ENCODE results near the gene PUM2. TPM values are rescaled to one million over a fixed set of nuclear protein-coding genes. Genes with fewer than 3 reads are reported as not detected.

The PUM2 gene
- total RNA-seq, 1 experiment from 2014 or later = 24.9 TPM

DNA sequence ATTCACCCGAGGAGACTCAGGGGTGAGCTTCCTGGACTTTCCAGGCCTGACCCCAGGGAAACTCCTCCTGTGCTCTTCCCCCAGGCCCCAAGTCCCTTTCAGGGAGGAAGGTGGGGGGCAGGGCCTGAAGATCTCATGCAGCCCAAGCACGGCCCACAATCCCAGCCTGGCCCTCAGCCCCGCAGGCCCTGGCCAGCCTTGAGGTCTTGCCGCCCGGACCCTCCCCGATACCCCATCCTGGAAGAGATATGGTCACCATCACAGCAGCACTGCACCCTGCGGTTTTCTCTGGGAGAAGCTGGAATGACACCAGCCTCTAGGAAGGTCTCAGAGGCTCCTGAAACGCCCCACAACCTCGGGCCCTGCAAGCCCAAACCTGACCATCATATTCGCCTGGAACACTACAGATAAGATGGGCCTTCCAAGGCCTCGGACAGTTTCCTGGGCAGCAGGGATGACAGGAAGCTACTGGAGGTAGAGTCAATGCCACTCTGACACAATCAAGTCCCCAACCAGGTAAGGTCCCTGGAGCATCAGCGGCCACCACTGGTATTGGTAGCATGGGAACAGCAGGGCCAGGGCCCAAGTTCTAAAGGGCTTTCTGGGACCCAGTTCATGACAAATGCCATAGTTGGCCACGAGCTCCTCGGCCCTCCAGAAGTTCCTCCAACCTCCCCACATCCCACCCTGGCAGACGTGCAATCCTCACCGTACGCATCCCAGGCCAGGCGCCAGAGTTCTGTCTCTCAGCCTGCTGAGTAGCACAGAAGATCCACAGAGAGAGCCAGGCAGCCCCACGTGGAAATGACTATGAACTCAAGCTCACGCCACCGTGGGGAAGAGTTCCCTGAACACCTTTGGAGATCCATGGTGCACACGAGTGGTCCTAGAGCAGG is 134.3 kb downstream of the PUM2 start:
- no peak for DNase-seq (ENCODE audit: low read depth)

DNA sequence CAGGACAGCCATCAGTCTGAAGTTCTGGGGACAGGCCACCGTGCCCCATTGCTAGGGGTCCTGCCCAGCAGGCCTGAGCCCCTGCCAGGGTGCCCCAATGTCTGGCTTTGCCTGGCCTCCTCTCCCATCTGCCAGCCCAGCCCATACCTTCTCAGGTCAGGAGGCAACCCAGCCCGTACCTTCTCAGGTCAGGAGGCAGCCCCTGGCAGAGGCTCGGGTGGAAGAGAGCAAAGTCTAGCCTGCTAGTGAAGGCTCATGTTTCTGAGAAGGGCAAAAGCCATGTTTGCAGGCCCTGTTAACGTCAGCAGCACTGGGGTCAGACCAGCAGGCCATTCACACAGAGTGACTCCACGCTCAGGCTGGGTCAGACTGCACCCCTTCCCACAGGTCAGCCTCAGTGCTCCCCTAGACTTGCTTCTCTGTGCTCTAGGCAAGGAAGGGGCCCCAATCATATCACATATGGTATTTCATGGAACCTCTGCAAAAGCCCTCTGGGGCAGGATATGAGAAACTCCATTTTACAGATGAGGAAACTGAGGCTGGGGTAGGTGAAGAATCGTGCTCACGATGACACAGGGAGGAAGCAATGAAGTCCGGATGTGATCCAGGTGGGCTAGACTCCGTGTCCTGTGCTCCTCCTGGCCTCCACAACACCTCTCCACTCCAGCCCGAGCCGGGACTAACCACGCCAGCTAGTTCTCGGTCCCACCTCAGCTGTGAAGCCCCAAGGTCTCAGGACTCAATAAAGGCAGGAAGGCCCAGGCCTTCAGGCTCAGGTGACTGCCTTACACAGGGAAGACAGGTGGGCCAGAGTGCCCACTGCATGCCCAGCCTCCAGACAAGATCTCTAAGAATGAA is 135.2 kb downstream of the PUM2 start:
- no peak for DNase-seq (ENCODE audit: low read depth)

DNA sequence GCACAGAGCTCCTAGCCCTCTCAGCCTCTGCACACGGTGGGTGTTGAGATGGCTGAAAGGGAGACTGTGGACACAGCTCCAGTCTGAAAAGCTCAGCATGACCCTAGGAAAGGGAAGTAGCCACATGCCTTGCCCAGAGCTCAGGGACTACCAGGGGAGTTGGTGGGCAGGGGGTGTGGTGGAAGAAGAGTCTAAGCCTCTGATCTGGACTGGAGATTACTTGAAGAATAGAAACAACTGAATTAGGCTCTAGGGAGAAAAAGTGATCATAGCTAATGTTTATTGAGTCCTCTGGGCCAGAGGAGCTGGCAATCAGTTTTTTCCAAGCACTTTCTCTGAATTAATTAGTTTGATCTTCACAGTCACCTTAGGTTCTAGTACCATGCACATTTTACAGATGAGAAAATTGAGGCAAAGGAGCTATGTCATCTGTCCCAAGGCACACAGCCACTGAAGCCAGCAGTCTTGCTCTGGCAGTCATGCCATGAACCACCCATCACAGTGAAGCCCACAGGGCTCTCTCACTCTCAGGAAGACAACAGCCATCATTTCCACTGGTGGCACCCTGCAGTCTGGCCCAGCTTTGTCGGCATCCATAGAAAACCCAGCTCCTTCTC is 136.0 kb downstream of the PUM2 start:
- no peak for DNase-seq (ENCODE audit: low read depth)

DNA sequence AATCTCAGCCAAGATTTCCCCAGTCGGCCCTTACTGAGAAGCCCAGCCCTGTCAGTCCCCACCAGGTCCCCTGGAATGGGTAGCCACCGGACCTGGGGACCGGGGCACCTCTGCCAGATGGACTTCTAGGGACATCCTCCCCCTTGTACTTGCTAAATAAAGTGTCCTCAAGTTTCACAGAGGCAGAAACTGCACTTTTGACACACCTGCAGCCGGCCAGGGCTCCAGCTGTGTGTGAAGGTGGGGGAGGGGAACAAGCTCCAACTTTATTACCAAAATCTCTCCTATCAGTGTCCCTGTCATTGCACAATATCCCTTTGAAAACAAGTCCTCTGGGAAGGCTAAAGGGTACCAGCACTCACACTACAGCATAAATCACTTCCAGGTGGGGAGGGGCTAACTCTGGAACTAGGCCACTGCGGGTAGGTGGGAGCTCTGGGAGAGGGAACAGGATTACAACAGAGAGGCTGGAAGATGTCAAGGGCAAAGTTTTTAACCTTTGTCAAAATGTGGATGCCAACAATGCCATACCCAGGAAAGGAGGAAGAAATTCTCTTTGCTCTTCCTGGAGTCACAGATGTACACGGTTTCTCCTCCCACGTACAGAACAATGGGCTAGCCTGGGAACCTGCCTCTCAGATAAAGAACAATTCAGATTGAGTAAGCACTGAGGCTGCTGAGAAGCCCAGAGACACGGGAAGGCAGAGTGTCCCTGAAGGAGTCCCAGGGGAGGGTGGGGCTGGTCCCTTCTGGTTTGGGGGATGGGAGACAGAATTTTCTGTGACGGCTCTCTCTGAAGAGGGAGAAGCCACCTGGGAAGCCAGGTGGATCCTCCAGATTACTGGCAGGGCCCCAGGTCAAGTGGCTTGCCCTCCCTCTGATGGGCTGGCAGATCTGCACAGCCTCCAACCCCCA is 136.7 kb downstream of the PUM2 start:
- no peak for DNase-seq (ENCODE audit: low read depth)

DNA sequence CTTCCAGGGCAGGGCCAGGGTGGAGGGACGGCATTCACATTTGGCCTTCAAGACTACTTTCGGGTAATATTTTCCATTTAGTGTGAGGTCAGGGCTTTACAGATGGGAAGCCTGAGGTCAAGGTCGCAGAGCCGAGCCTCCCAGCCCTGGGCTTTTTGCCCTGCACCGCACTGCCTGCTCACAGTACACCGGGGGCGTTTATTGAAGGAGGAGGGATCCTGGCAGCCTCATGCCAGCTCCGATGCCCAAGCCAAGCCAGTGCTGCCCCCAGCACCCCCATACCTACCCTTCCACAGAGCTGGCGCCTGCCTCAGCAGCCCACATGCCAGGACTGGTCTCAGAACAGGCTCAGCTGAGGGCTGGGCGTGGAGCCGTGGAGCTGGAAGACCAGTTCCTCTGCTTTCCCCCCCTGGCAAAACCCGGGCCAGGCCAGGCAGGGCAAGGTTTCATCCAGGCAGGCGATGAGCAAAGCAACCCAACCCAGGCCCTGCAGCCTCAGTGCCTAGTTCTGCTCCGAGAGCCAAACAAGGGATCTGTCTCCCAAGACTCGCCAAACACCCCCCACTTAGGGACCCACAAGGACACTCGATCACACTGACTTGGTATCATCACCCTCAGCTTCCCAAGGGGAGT is 137.7 kb downstream of the PUM2 start:
- DNase-seq (ENCODE audit: low read depth) = no peak

DNA sequence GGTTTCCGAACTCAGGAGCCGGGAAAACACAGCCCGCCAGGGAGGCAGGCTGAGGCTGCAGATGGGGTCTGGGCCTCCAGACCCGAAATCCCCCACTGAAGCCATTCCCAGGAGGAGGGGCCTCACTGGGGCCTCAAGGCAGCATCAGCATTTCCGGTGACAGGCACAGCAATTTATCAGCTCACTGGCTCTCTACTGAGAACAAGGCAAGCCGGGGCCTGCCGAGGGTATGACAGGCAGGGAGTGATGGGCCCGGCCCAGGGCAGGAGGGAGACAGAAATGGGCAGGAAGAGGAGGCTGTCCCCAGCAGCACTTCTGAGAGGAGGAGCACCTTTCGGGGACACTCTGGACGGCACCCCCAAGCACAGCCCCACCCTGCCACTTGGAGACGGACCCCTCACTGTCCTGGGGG is 138.2 kb downstream of the PUM2 start:
- no peak for DNase-seq (ENCODE audit: low read depth)

DNA sequence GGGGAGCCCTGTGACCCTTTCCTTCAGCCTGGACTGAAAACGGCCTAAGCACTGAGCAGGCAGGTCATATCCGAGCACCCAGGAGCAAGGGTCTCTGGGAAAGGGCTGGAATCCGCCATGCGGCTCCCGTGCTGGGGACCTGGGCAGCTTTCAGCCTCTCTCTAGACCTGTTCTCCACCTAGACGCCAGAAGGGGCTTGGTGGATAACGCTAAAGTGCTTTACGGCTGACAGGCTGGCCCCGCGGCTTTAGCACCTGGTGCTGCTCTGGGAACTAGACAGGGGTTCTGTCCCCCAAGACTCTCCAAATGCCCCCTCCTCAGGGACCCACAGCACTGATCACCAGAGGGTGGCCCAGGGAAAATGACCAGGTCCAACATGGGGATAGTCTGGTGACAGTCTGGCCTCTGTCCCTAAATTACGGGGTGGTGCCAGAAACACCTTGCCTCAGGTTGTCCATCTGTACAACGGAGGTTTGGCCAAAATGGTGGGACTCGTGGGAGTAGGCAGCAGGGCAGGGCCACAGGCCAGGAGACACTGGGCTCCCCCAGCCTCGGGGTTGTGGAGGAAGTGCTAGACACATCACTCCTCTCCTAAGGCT is 138.7 kb downstream of the PUM2 start:
- DNase-seq (ENCODE audit: low read depth) = no peak

DNA sequence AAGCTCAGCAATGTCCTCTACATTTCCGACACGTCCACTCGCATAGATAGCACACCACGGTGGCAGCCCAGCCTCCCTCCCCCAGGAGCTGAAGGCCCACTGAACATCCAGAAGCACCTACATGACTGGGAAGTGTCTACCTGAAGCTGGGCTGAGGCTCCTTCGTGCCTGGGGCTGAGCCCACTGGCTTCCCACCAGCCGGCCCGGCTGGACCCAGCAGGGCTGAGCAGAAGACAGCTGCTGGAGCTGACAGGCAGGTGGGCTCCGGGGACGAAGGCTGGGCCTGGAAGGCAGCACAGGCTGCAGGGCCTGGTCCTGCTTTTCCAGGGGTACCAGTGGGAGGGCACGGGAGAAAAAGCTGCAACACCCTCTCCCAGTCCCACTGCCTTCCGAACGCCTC is 139.2 kb downstream of the PUM2 start:
- no peak for DNase-seq (ENCODE audit: low read depth)

DNA sequence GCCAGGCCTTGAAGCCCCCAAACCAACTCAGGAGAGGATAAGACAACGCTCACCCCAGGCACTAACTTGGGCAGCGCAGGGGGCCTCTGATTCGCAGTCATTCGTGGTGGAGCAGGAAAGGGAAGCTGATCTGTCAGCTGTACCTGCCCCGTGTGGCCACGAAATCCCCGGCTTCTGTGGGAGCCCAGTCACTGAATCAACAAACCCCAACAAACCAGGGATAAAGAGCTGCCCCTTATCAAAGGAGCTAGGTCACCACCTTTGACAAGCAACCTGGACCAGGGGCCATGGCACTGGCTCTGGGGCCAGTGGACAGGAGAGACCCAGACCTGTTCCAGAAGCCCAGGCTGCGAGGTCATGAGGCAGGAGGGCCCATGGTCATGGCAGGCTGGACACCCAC is 140.2 kb downstream of the PUM2 start:
- no peak for DNase-seq (ENCODE audit: low read depth)

DNA sequence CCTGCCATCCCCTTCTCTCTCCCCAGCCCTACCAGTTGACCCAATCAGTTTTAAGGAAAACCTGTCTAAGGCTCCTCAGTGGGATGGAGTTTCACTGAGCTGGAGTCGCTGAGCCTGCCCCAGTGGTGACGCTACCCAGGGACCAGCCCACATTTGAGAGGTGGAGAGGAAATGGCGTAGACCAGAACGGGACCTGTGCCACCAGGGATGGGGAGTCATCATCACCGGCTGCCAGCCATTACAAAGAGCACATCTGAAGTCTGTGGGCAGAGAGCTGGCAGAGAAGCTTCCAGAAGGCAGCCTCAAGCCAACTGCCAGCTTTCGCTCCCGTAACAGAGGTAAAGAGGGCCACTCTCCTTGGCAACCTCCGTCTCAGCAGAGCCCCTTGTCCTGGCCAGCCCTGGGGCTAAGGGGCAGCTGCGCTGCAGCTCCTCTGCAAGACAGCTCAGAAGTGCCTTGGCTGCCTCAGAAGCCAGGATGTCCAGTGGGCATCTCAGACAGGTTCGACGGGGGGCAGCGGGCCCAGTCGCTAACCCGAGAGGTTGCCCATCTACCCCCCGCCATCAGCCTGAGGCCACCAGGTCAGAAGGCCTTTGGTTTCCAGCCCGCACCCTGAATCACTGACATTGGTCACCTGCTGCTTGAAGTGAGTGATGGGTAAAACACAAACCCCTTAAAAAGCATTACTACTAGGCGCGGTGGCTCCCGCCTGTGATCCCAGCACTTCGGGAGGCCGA is 141.1 kb downstream of the PUM2 start:
- DNase-seq (ENCODE audit: low read depth) = no peak

DNA sequence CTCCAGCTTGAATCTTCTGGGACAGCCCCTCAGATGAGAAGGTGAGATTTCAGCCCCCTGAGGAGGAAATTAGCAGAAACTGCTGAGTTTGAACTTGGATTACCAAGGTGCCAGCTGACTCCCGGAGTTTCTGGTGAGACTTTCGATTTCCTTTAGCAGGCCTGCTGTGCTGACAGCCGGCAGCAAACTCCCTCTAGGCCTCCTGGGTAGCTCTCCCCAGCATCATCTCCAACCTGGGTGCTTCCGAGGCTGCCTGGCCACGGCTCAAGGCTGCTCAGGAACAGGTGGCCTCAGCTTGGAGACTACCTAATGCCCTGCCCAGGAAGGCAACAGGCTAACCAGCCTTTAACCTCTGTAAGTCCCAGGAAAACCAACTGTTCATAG is 142.2 kb downstream of the PUM2 start:
- DNase-seq (ENCODE audit: low read depth) = no peak

DNA sequence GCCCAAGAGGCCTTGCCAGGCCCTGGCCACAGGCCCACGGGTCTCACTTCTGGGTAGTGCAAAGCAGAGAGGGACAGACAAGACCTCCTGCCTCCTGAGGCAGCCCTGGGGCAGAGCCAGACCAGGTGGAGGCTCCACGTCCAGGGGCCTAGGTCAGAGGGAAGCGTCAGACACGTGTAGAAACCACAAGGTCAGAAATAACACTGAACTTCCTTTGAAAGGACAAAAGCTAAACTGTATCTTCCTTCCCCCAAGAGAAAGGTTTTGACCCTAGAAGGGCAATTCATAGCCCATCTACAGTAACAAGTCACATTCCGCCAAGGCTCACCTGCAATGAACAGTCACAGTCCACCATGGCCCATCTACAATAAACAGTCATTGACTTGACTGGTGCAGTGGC is 143.6 kb downstream of the PUM2 start:
- no peak for DNase-seq (ENCODE audit: low read depth)

DNA sequence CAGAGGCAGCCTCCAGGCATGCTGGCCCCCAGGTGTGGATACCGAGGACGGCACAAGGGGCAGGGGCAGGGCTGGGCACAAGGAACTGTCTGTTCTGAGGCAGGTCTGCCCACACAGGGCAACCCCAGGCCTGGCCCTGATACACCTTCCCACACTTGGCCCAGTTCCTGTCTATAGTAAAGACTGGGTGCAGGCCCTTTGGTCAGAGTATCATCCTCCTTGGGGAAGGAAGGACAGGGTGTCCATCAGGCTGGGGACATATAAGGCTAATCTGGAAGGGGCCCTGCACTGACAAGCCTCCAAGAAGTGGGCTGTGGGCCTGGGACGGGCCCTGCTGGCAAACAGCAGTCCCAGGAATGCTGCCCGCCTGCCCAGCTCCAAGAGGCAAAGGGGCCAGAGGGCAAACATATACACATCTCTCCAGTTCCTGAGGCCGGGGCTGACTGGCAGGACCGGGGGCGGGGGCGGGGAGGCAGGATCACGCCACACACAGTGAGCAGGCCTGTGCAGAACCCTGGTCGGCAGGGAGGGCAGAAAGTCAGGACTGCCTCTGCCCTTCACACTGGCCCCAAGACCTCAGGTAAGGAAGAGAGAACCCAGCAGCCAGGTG is 144.6 kb downstream of the PUM2 start:
- DNase-seq (ENCODE audit: low read depth) = no peak

DNA sequence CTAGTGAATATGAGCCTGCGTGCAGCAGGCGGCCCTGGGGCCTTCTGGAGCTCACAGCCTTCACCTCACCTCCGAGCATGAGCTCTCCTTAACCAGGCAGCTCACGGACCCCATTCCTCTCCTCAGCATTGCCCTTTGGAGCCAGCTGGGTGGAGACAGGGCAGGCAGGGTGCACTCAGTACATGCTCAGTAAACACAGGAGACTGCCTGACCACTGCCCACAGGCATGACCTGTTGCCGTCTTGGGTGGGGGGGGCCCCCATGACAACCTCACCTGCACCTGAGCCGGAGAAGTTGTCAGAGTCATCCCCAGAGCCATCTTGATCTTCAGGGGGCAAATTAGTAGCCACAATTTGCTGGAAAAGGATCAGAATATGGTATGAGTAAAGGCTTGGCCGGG is 145.6 kb downstream of the PUM2 start:
- DNase-seq (ENCODE audit: low read depth) = no peak

DNA sequence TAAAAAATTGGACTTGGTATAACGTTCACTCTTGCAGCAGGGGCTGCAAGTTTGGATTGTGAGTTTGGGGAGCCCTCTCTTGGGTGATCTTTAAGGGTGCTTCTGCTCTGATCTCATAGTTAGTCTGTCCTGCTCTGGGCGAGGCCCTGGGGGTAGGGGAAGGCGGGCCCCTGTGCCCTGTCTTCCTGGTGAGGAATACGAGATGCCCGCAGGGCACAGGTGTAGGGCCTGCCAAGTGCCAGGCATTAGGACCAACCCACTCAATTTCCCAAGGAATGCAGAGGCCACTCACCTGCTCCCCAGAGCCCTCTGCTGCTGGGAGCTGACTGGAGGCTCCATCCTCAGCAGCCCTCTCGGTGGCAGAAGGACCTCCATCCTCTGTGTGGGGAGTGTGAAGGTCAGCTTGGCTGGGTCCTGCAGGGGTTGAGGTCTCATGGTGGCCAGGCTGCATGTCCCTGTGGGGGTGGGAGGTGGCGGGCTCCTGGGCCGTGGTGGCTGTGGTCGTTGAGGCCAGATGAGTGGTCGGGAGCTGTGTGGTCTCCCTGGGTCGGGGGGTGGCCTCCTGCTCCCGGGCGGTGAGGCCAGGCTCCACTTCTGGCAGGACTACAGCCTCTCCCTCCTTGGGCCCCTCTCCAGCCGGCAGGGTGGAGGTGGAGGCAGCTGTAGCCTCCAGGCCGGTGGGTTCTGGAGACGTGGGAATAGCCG is 147.0 kb downstream of the PUM2 start:
- no peak for DNase-seq (ENCODE audit: low read depth)

DNA sequence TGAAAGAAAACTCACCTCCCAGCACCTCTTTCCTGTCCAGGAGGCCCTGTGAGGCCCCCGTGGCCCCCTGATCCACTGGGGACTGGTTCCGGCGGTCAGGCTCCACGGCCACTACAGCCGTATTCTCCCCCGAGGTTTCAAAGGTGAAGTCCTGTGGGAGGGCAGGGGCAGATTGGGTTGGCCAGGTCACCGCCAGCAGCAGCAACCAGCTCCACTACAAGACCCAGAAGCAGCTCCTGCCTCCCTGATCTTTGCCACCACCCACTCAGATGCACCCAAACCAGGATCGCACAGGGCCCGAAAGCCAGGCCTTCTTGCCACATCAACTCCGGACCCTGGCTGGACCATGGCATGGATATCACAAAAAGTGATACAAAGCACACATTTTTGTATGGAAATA is 147.6 kb downstream of the PUM2 start:
- no peak for DNase-seq (ENCODE audit: low read depth)

DNA sequence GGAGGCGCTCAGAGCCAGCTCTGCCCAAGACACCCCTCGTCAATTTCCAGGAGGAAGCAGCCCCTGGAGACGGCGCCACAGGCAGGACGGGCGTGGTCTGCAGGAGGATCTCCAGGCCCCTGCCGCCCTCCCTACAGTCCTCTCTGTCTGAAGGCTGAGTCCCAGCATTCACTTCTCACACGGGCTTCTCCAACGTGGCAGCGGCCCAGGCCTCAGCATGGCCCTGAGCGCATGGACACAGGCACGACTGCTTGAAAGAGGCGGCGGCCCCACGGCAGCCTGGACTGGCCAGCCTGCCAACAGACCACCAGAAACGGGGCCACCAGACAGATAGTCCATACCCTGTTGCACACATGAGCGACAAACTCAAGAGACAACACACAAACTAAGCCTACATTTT is 149.0 kb downstream of the PUM2 start:
- no peak for DNase-seq (ENCODE audit: low read depth)

DNA sequence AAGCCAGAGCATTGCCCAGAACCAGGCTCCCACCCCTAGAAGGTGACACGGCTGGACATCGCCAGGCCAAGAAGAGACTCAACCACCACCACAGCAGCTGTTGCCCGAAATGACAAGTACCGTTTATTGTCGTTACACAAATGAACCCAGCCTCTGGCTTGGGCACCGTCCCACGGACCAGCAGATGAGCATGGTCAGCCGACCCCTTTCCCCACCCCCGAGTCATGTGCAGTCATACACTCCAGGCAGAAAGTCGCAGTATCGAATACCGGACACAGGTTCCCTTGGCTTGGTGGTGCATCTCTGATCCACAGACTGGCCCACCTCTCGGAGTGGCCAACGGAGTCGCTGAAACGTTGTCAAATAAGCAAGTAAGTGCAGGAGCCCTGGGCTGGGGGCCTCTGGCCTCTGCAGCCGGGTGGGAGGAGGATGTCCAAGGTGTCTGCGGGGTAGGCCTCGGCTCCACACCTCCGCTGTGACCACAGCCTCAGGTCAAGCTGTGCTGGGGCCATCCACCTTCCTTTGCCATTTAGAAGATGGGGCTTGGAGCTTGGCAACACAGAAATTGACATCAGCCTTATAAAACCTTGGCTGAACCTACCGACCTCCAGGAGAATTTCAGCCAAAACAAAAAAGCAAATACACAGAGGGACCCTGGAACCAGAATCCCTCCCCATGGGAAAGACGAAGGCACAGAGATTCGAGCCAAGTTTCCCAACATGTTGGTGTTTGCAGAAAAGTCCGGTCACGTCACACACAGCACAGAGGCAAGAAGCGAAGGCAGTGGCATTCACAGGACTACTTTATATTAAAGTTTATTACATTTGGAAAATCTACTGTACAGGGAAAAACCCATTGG is 149.7 kb downstream of the PUM2 start:
- DNase-seq (ENCODE audit: low read depth) = no peak
